Trophoblast cell (in vitro differentiated cells and primary cell): ENCODE measurements around the gene USP7.

Experiments
- DNase-seq, 2 donors: peaks; one replicate each; pipeline ENCODE4 v3.0.0-alpha.2; 2016
- H2AFZ ChIP-seq: 2 replicates; pipeline ENCODE4 v1.6.1; 2013; ENCODE audit warnings: low read length, moderate library complexity, mild to moderate bottlenecking; ENCODE audit not compliant: insufficient read depth, poor library complexity
- H2AK5ac ChIP-seq: 2 replicates; pipeline ENCODE4 v1.6.1; 2013; ENCODE audit warnings: mild to moderate bottlenecking, low read length
- H2BK120ac ChIP-seq: 2 replicates; pipeline ENCODE4 v1.6.1; 2013; ENCODE audit warnings: low read length, mild to moderate bottlenecking, moderate library complexity; ENCODE audit not compliant: insufficient read depth, poor library complexity
- H2BK12ac ChIP-seq: 2 replicates; pipeline ENCODE4 v1.6.1; 2013; ENCODE audit warnings: mild to moderate bottlenecking, low read length, moderate library complexity
- H2BK5ac ChIP-seq: 2 replicates; pipeline ENCODE4 v1.6.1; 2013; ENCODE audit warnings: low read length, low read depth, moderate library complexity, mild to moderate bottlenecking; ENCODE audit not compliant: poor library complexity
- H3K14ac ChIP-seq: 2 replicates; pipeline ENCODE4 v1.6.1; 2013; ENCODE audit warnings: mild to moderate bottlenecking, low read length
- H3K18ac ChIP-seq: 2 replicates; pipeline ENCODE4 v1.6.1; 2013; ENCODE audit warnings: mild to moderate bottlenecking, low read length
- H3K23ac ChIP-seq: 2 replicates; pipeline ENCODE4 v1.6.1; 2013; ENCODE audit warnings: low read length
- H3K27ac ChIP-seq: 2 replicates; pipeline ENCODE4 v1.5.1; 2013; ENCODE audit warnings: low read depth, mild to moderate bottlenecking, inconsistent platforms, low read length, moderate library complexity
- H3K27me3 ChIP-seq: 2 replicates; pipeline ENCODE4 v1.6.1; 2013; ENCODE audit warnings: inconsistent platforms, mild to moderate bottlenecking, low read length, moderate library complexity; ENCODE audit not compliant: insufficient read depth
- H3K36me3 ChIP-seq, 2 experiments: 1 replicate in 1 of 2; 2 replicates in 1 of 2; pipeline ENCODE4 v1.6.1; 2013; ENCODE audit warnings: low read length in 2 of 2, mild to moderate bottlenecking in 2 of 2, moderate library complexity in 1 of 2; ENCODE audit not compliant: insufficient read depth in 2 of 2, control insufficient read depth in 1 of 2
- H3K4ac ChIP-seq: 2 replicates; pipeline ENCODE4 v1.6.1; 2013; ENCODE audit warnings: low read depth, mild to moderate bottlenecking, low read length, moderate library complexity
- H3K4me1 ChIP-seq, 2 experiments: 1 replicate in 1 of 2; 2 replicates in 1 of 2; pipeline ENCODE4 v1.6.1; 2013; ENCODE audit warnings: low read length in 2 of 2, mild to moderate bottlenecking in 2 of 2, moderate library complexity in 1 of 2; ENCODE audit not compliant: insufficient read depth in 2 of 2, control insufficient read depth in 1 of 2
- H3K4me2 ChIP-seq: 2 replicates; pipeline ENCODE4 v1.6.1; 2013; ENCODE audit warnings: inconsistent platforms, mild to moderate bottlenecking, low read length, moderate library complexity
- H3K4me3 ChIP-seq: 2 replicates; pipeline ENCODE4 v1.5.1; 2013; ENCODE audit warnings: mild to moderate bottlenecking, low read depth, low read length, inconsistent platforms
- H3K79me1 ChIP-seq: one replicate; pipeline ENCODE4 v1.6.1; 2013; ENCODE audit warnings: low read length
- H3K79me2 ChIP-seq: 2 replicates; pipeline ENCODE4 v1.6.1; 2013; ENCODE audit warnings: low read length, mild to moderate bottlenecking; ENCODE audit not compliant: control insufficient read depth, insufficient read depth, poor library complexity
- H3K9ac ChIP-seq: 2 replicates; pipeline ENCODE4 v1.6.1; 2013; ENCODE audit warnings: mild to moderate bottlenecking, low read length
- H3K9me3 ChIP-seq: 2 replicates; pipeline ENCODE4 v1.6.1; 2013; ENCODE audit warnings: low read depth, mild to moderate bottlenecking, control low read depth, inconsistent platforms, low read length; ENCODE audit not compliant: insufficient read depth
- H4K12ac ChIP-seq: 2 replicates; pipeline ENCODE4 v1.6.1; 2013; ENCODE audit warnings: low read depth, mild to moderate bottlenecking, low read length, moderate library complexity
- H4K8ac ChIP-seq: 2 replicates; pipeline ENCODE4 v1.6.1; 2013; ENCODE audit warnings: low read depth, mild to moderate bottlenecking, low read length, moderate library complexity
- H4K91ac ChIP-seq: one replicate; pipeline ENCODE4 v1.6.1; 2013; ENCODE audit warnings: low read depth, mild to moderate bottlenecking, low read length, moderate library complexity
- WGBS: extraction: QIAGEN DNeasy Blood & Tissue Kit; methylation state at CpG from one replicate; pipeline ENCODE4 v1.1.7; 2013; ENCODE audit warnings: missing lambda C conversion rate; ENCODE audit not compliant: insufficient read length, insufficient coverage; ENCODE audit errors: extremely low coverage; 5-methylcytosine and 5-hydroxymethylcytosine counted together

Gene USP7

GRCh38 chr16:8899709-8900317, 63.9 kb downstream of the USP7 start:
- Histone ChIP-seq H4K12ac (no peak overlapping the region), H3K4me1 (no peaks in the 10 kb centered on the region), H3K79me1 (no peaks in the 10 kb centered on the region), H2AK5ac (no peak overlapping the region), H2BK12ac (no peak overlapping the region), H2BK5ac (no peak overlapping the region), H4K8ac (no peak overlapping the region), H3K36me3 (peaks cover 47 to 64% of the 10 kb centered on the region in 2 experiments), H3K9ac (no peak overlapping the region), H3K4me2 (no peak overlapping the region), H3K9me3 (peaks cover 2% of the 10 kb centered on the region), H3K4me3 (no peak overlapping the region), H3K14ac (no peak overlapping the region), H3K27ac (no peak overlapping the region), H3K79me2 (no peaks in the 10 kb centered on the region), H2AFZ (no peak overlapping the region), H4K91ac (no peak overlapping the region), H3K27me3 (no peaks in the 10 kb centered on the region), H3K23ac (no peak overlapping the region), H3K4ac (no peak overlapping the region), H2BK120ac (no peak overlapping the region), H3K18ac (no peak overlapping the region)
- no peak for DNase-seq
- WGBS: no CpG with 5 or more reads among the region's 9 CpGs

- Histone ChIP-seq H3K79me1 (no peaks in the 10 kb centered on the region), H2AFZ (no peak overlapping the region), H2AK5ac (no peak overlapping the region), H3K79me2 (no peaks in the 10 kb centered on the region), H4K8ac (no peak overlapping the region), H3K4ac (no peak overlapping the region), H3K4me1 (no peaks in the 10 kb centered on the region), H3K36me3 (peaks cover 50 to 67% of the 10 kb centered on the region in 2 experiments), H3K18ac (no peak overlapping the region), H3K27ac (no peak overlapping the region), H3K14ac (no peak overlapping the region), H4K91ac (no peak overlapping the region), H3K4me2 (no peak overlapping the region), H2BK5ac (no peak overlapping the region), H3K27me3 (no peaks in the 10 kb centered on the region), H4K12ac (no peak overlapping the region), H2BK12ac (no peak overlapping the region), H3K4me3 (no peak overlapping the region), H3K23ac (no peak overlapping the region), H3K9ac (no peak overlapping the region), H3K9me3 (peaks cover 2% of the 10 kb centered on the region), H2BK120ac (no peak overlapping the region)
- WGBS: no CpG with 5 or more reads among the region's 3 CpGs
- DNase-seq: no peak
Measured at GRCh38 chr16:8898660-8899318, 64.9 kb downstream of the USP7 start.

GRCh38 chr16:8894736-8895334, 68.9 kb downstream of the USP7 start:
- Histone ChIP-seq H3K36me3 (peaks cover 61 to 76% of the 10 kb centered on the region in 2 experiments), H3K27ac (no peak overlapping the region), H3K79me2 (no peaks in the 10 kb centered on the region), H3K4ac (no peak overlapping the region), H3K27me3 (no peaks in the 10 kb centered on the region), H2AFZ (no peak overlapping the region), H3K23ac (no peak overlapping the region), H3K4me3 (no peak overlapping the region), H3K14ac (no peak overlapping the region), H3K4me1 (no peaks in the 10 kb centered on the region), H2AK5ac (no peak overlapping the region), H2BK120ac (no peak overlapping the region), H3K79me1 (no peaks in the 10 kb centered on the region), H3K9ac (no peak overlapping the region), H3K18ac (no peak overlapping the region), H2BK5ac (no peak overlapping the region), H2BK12ac (no peak overlapping the region), H4K12ac (no peak overlapping the region), H4K91ac (no peak overlapping the region), H3K4me2 (no peak overlapping the region), H4K8ac (no peak overlapping the region), H3K9me3 (peaks cover 2% of the 10 kb centered on the region)
- no CpG with 5 or more reads among the region's 21 CpGs for WGBS
- no peak for DNase-seq

GRCh38 chr16:8893976-8894690, 69.6 kb downstream of the USP7 start:
- H3K18ac ChIP-seq: no peak overlapping the region
- no peak overlapping the region for H4K91ac ChIP-seq
- H2AFZ ChIP-seq: no peak overlapping the region
- no peak overlapping the region for H3K4me2 ChIP-seq
- H3K4ac ChIP-seq: no peak overlapping the region
- no peak overlapping the region for H2BK5ac ChIP-seq
- no peak overlapping the region for H3K4me3 ChIP-seq
- H4K8ac ChIP-seq: no peak overlapping the region
- no peak overlapping the region for H3K9ac ChIP-seq
- no peaks in the 10 kb centered on the region for H3K79me1 ChIP-seq
- H3K4me1 ChIP-seq: no peaks in the 10 kb centered on the region
- H2AK5ac ChIP-seq: no peak overlapping the region
- no peak overlapping the region for H3K14ac ChIP-seq
- DNase-seq: no peak
- no peaks in the 10 kb centered on the region for H3K27me3 ChIP-seq
- no peak overlapping the region for H2BK12ac ChIP-seq
- no peak overlapping the region for H2BK120ac ChIP-seq
- no peak overlapping the region for H4K12ac ChIP-seq
- H3K79me2 ChIP-seq: no peaks in the 10 kb centered on the region
- H3K36me3 ChIP-seq: peaks cover 63 to 77% of the 10 kb centered on the region in 2 experiments
- no peak overlapping the region for H3K23ac ChIP-seq
- no peak overlapping the region for H3K27ac ChIP-seq
- H3K9me3 ChIP-seq: peaks cover 2% of the 10 kb centered on the region
- no CpG with 5 or more reads among the region's 14 CpGs for WGBS
